ENCODE results near the gene PKDCC.

DNA sequence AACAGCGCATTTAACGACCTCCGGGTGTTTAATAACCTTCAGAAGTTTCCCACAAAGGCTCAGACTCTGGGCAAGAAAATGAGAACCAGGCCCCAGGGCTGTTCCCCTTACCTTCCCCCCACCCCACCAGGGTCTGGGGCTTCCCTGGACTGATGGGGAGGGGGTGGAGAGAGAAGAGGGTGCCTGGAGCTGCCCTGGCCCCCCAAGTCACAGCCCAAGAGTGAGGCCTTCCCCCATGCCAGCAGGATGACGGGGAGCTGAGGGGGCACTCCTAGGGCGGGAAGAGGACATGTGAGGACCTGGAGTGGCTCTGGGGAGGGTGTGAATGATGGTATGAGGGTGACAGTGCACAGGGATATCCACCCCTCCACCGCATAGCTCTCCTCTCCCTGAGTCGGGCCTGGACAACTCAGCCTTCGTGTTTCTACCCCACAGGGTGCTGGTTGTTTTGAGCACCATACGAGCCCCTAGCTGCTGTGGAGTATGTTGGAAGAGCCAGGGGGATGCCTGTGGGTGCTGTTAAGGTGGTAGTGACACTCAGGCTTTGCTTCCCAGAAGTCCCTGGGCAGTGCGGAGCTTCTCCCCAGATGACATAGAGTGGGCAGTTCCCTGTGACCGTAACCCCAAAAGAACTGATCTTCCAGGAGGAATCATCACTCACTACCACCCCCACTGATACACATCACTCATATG, 3.9 kb downstream of the PKDCC start:
- TF ChIP-seq, protein P1, sequence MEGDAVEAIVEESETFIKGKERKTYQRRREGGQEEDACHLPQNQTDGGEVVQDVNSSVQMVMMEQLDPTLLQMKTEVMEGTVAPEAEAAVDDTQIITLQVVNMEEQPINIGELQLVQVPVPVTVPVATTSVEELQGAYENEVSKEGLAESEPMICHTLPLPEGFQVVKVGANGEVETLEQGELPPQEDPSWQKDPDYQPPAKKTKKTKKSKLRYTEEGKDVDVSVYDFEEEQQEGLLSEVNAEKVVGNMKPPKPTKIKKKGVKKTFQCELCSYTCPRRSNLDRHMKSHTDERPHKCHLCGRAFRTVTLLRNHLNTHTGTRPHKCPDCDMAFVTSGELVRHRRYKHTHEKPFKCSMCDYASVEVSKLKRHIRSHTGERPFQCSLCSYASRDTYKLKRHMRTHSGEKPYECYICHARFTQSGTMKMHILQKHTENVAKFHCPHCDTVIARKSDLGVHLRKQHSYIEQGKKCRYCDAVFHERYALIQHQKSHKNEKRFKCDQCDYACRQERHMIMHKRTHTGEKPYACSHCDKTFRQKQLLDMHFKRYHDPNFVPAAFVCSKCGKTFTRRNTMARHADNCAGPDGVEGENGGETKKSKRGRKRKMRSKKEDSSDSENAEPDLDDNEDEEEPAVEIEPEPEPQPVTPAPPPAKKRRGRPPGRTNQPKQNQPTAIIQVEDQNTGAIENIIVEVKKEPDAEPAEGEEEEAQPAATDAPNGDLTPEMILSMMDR (IDR thresholded peaks at IDR 0.05) = no peak
- no peak for TF ChIP-seq POLR2A (IDR thresholded peaks at IDR 0.05)

All from tibial nerve (tissue), 3 donors.